HG02798 (cell line): Measurements from ENCODE around the gene NINJ1.

ENCODE experiments used
- ATAC-seq: cut with Tn5 transposase; IDR thresholded peaks from one replicate; pipeline ENCODE4 v1.9.1; 2021; ENCODE audit warnings: mild to moderate bottlenecking; ENCODE audit not compliant: unreplicated experiment, poor library complexity

Gene NINJ1

GRCh38 chr9:93076792-93077128 is 57.3 kb downstream of the NINJ1 start:
- no peak for ATAC-seq

- ATAC-seq: no peak
Observed at GRCh38 chr9:93076101-93076791, 57.8 kb downstream of the NINJ1 start.

- ATAC-seq: no peak
Observed at GRCh38 chr9:93072383-93072795, 61.7 kb downstream of the NINJ1 start.
